Activated CD4-positive, alpha-beta T cell treated with anti-CD3 and anti-CD28 coated beads, Interleukin-2, amount 10 ng/mL, durations not matched to agents 24 days and 14 days (primary cell): ENCODE data around the gene CACNA2D3. TPM values are rescaled to one million over a fixed set of nuclear protein-coding genes. Genes with fewer than 3 reads are reported as not detected.

Experiments
- DNase-seq: peaks from one replicate; pipeline ENCODE4 v3.0.0; 2022
- H3K27ac Mint-ChIP-seq: one replicate; pipeline ENCODE4 v1.8.0; 2022; ENCODE audit warnings: mild to moderate bottlenecking, mixed read lengths
- H3K27me3 Mint-ChIP-seq: one replicate; pipeline ENCODE4 v1.8.0; 2022; ENCODE audit warnings: mixed read lengths
- H3K36me3 Mint-ChIP-seq: one replicate; pipeline ENCODE4 v1.8.0; 2022; ENCODE audit warnings: low read depth, mild to moderate bottlenecking, mixed read lengths
- H3K4me1 Mint-ChIP-seq: one replicate; pipeline ENCODE4 v1.8.0; 2021; ENCODE audit warnings: mixed read lengths
- H3K4me3 Mint-ChIP-seq: one replicate; pipeline ENCODE4 v1.8.0; 2022; ENCODE audit warnings: mild to moderate bottlenecking, moderate library complexity, mixed read lengths
- H3K9me3 Mint-ChIP-seq: one replicate; pipeline ENCODE4 v1.8.0; 2021; ENCODE audit warnings: mixed read lengths
- intact Hi-C: fragments of 100-400 bp; cut with micrococcal nuclease; formaldehyde crosslinking; loops from one replicate; pipeline ENCODE4 v1.15.1; 2023
- total RNA-seq: library from RNA; stranded (reverse); gene quantifications from 2 replicates; pipeline ENCODE4 v1.2.3, GENCODE V29; 2022

CACNA2D3 gene
- total RNA-seq, 1 donor from 2014 or later: not detected

GRCh38 chr3:54197509-54197908, 75.2 kb downstream of the CACNA2D3 start:
- Mint-ChIP-seq H3K4me3 (no peak overlapping the region), H3K9me3 (no peaks in the 10 kb centered on the region), H3K27me3 (no peaks in the 10 kb centered on the region), H3K27ac (no peak overlapping the region), H3K4me1 (no peaks in the 10 kb centered on the region), H3K36me3 (no peaks in the 10 kb centered on the region)
- no peak for DNase-seq
- intact Hi-C loops: no loop called here

GRCh38 chr3:54198556-54198955, 76.2 kb downstream of the CACNA2D3 start:
- intact Hi-C loops: no loop called here
- Mint-ChIP-seq H3K27ac (no peak overlapping the region), H3K4me3 (no peak overlapping the region), H3K36me3 (no peaks in the 10 kb centered on the region), H3K9me3 (no peaks in the 10 kb centered on the region), H3K27me3 (no peaks in the 10 kb centered on the region), H3K4me1 (no peaks in the 10 kb centered on the region)
- DNase-seq: no peak

DNA sequence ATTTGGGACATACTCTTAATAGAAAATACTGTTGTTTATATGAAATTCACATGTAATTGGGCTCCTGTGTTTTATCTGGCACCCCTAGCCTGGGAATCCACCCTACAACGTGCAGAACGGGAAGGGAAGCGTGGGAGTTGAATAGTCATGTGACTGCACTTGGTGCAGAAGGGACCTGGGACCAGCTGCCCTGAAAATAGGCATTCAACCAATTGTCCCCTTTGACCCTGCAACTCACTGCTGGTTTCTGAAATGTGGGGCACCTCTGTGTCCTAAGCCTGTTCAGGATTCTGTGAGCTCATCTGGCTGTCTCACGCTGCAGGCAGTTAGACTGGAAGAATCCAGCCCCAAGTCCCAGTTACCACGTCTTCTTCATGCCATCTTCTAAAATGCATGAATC, 79.7 kb downstream of the CACNA2D3 start:
- no peak overlapping the region for H3K4me3 Mint-ChIP-seq
- no peak overlapping the region for H3K27ac Mint-ChIP-seq
- H3K27me3 Mint-ChIP-seq: no peaks in the 10 kb centered on the region
- intact Hi-C loops: no loop called here
- no peaks in the 10 kb centered on the region for H3K9me3 Mint-ChIP-seq
- DNase-seq: no peak
- no peaks in the 10 kb centered on the region for H3K36me3 Mint-ChIP-seq
- H3K4me1 Mint-ChIP-seq: no peaks in the 10 kb centered on the region

DNA sequence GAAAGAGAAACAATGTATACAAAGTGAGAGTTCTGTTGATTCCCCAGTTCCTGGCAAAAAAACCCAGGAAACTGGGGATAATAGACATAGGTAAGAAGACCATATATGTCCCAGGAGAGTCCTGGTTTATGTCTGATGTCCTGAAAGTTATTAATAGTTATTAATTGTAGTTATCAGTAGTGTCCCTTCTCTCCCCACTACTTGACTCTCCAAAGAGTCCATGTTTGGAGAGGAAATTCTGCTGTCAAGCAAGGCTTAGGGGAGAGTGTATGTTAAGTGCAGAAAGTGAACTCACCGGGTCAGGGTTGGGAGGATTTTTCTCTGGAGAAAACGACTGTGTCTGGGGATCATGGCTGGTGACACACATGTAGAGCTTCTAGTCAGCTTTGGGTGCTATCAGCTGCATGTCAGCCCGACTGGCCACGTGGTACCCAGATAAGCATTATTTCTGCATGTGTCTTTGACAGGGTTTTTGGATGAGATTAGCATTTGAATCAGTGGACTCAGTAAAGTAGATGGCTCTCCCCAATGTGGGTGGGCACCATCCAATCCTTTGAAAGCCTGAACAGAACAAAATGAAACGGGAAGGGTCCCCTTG, 80.4 kb downstream of the CACNA2D3 start:
- no peaks in the 10 kb centered on the region for H3K4me1 Mint-ChIP-seq
- no peaks in the 10 kb centered on the region for H3K27me3 Mint-ChIP-seq
- no peaks in the 10 kb centered on the region for H3K36me3 Mint-ChIP-seq
- H3K4me3 Mint-ChIP-seq: no peak overlapping the region
- DNase-seq: no peak
- intact Hi-C loops: no loop called here
- H3K9me3 Mint-ChIP-seq: no peaks in the 10 kb centered on the region
- H3K27ac Mint-ChIP-seq: no peak overlapping the region

DNA sequence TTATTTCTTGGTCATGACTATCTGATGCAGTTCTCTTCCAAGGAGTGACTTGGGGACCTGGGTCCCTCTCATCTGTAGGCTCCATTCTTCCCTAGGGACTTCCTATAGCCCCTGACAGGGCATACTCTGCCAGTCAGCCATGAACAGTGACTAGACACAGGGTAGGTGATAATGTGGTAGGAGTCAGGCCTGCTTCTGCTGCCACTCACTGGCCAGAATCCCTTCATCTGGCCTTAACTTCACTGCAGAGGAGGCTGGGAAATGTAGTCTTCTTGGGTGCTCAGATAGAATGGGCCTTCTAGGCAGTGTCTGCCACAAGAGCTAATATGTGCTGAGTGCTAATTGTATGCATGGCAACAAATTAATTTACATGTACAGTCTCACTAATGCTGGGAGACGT, 84.5 kb downstream of the CACNA2D3 start:
- Mint-ChIP-seq H3K4me1 (no peaks in the 10 kb centered on the region), H3K27ac (no peak overlapping the region), H3K36me3 (no peaks in the 10 kb centered on the region), H3K4me3 (no peak overlapping the region), H3K27me3 (no peaks in the 10 kb centered on the region), H3K9me3 (no peaks in the 10 kb centered on the region)
- DNase-seq: no peak
- intact Hi-C loops: no loop called here

GRCh38 chr3:54211097-54211496, 88.7 kb downstream of the CACNA2D3 start:
- DNase-seq: no peak
- no peaks in the 10 kb centered on the region for H3K27me3 Mint-ChIP-seq
- H3K9me3 Mint-ChIP-seq: no peaks in the 10 kb centered on the region
- H3K36me3 Mint-ChIP-seq: no peaks in the 10 kb centered on the region
- intact Hi-C loops: no loop called here
- no peak overlapping the region for H3K4me3 Mint-ChIP-seq
- H3K4me1 Mint-ChIP-seq: no peaks in the 10 kb centered on the region
- H3K27ac Mint-ChIP-seq: no peak overlapping the region

- intact Hi-C loops: no loop called here
- Mint-ChIP-seq H3K9me3 (no peaks in the 10 kb centered on the region), H3K4me1 (no peaks in the 10 kb centered on the region), H3K36me3 (no peaks in the 10 kb centered on the region), H3K4me3 (no peak overlapping the region), H3K27ac (no peak overlapping the region), H3K27me3 (no peaks in the 10 kb centered on the region)
- no peak for DNase-seq
Measured at GRCh38 chr3:54212723-54213122, 90.4 kb downstream of the CACNA2D3 start.

DNA sequence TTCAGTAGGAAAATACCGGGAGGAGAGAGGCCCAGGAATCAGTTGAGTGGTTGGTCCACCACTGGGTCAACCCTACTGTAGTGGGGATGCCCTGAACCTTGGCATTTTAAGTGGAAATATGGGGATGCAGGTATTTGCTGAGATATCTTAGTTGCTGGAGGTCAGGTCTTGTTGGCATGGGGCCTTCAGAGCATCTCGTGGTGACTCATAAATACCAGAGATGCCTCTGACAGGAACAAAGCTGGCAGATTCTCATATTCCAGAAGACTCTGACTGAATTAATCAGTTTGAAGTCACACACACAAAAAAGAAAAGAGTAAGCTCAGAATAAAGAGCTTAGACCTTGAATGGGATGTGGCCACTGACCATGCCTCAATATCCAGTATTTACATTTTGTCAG, 91.6 kb downstream of the CACNA2D3 start:
- H3K36me3 Mint-ChIP-seq: no peaks in the 10 kb centered on the region
- H3K27me3 Mint-ChIP-seq: no peaks in the 10 kb centered on the region
- H3K4me3 Mint-ChIP-seq: no peak overlapping the region
- no peaks in the 10 kb centered on the region for H3K4me1 Mint-ChIP-seq
- H3K27ac Mint-ChIP-seq: no peak overlapping the region
- H3K9me3 Mint-ChIP-seq: no peaks in the 10 kb centered on the region
- intact Hi-C loops: no loop called here
- DNase-seq: no peak

DNA sequence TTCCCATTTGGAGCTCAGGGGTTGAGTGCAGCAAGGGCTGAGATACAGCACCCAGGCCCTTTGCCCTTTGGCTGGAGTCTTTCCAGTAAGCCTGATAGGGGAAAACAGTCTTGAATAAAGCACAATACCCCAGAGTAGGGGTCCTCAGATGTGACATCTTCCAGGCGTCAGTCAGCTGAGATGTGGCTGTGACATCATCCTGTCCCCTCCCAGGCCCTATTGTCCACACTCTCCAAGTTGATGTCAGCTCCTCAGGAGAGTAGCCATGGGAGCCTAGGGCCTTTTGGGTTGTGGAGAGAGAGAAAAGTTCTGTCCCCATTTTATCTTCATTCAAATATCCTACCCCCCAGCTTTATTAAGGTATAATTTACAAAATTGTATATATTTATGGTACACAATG, 92.5 kb downstream of the CACNA2D3 start:
- Mint-ChIP-seq H3K36me3 (no peaks in the 10 kb centered on the region), H3K4me1 (no peaks in the 10 kb centered on the region), H3K9me3 (no peaks in the 10 kb centered on the region), H3K4me3 (no peak overlapping the region), H3K27me3 (no peaks in the 10 kb centered on the region), H3K27ac (no peak overlapping the region)
- DNase-seq: no peak
- intact Hi-C loops: no loop called here

GRCh38 chr3:54215521-54215920, 93.2 kb downstream of the CACNA2D3 start:
- no peaks in the 10 kb centered on the region for H3K9me3 Mint-ChIP-seq
- intact Hi-C loops: no loop called here
- no peaks in the 10 kb centered on the region for H3K27me3 Mint-ChIP-seq
- no peak for DNase-seq
- no peak overlapping the region for H3K4me3 Mint-ChIP-seq
- H3K4me1 Mint-ChIP-seq: no peaks in the 10 kb centered on the region
- H3K36me3 Mint-ChIP-seq: no peaks in the 10 kb centered on the region
- no peak overlapping the region for H3K27ac Mint-ChIP-seq

DNA sequence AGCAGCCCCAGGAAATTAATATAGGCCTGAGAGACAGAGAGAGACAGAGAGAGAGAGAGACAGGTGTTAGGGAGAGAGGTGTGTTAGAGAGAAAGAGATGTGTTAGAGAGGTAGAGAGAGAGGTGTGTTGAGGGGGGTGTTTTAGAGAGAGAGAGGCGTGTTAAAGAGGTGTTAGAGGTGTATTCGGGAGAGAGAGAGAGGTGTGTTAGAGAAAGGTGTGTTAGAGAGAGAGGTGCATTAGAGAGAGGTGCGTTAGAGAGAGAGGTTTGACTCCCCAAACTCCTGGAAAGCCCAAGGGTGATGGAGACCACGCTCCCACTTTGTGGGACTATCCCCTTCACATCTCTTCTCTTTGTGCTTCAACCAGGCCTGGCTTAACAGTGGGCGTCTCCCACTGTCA, 95.5 kb downstream of the CACNA2D3 start:
- H3K27me3 Mint-ChIP-seq: no peaks in the 10 kb centered on the region
- H3K36me3 Mint-ChIP-seq: no peaks in the 10 kb centered on the region
- DNase-seq: no peak
- H3K4me3 Mint-ChIP-seq: no peak overlapping the region
- no peaks in the 10 kb centered on the region for H3K9me3 Mint-ChIP-seq
- no peaks in the 10 kb centered on the region for H3K4me1 Mint-ChIP-seq
- intact Hi-C loops: no loop called here
- no peak overlapping the region for H3K27ac Mint-ChIP-seq

DNA sequence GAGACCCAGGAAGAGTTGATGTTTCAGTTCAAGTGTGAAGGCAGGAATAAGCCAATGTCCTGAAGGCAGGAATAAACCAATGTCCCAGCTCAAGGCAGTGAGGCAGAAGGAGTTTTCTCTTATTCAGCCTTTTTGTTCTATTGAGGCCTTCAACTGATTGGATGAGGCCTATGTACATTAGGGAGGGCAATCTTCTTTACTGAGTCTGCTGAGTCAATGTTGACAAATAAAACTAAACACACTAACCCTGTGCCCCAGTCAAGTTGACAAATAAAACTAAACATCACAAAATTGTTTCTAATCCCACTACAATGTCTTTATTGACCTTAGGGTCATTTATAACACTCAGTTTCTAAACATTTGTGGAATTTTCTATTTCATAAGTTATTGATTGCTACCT, 100.0 kb downstream of the CACNA2D3 start:
- H3K4me3 Mint-ChIP-seq: no peak overlapping the region
- H3K4me1 Mint-ChIP-seq: no peaks in the 10 kb centered on the region
- intact Hi-C loops: no loop called here
- no peaks in the 10 kb centered on the region for H3K36me3 Mint-ChIP-seq
- H3K27me3 Mint-ChIP-seq: no peaks in the 10 kb centered on the region
- no peak for DNase-seq
- H3K9me3 Mint-ChIP-seq: no peaks in the 10 kb centered on the region
- H3K27ac Mint-ChIP-seq: no peak overlapping the region

DNA sequence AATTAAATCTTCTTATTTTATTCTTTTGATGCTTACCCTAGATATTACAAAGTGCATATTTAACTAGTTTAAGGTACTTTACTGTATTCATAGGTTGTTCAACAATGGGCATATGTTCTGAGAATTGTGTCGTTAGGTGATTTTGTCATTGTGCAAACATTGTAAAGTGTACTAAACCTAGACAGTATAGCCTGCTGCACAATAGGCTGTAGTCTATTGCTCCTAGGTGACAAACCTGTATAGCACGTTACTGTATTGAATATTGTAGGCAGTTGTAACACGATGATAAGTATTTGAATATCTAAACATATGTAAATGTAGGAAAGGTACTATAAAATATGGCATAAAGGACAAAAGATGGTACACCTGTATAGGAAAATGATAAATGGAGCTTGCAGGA, 100.7 kb downstream of the CACNA2D3 start:
- H3K36me3 Mint-ChIP-seq: no peaks in the 10 kb centered on the region
- no peak for DNase-seq
- no peaks in the 10 kb centered on the region for H3K9me3 Mint-ChIP-seq
- no peak overlapping the region for H3K4me3 Mint-ChIP-seq
- intact Hi-C loops: no loop called here
- no peak overlapping the region for H3K27ac Mint-ChIP-seq
- H3K27me3 Mint-ChIP-seq: no peaks in the 10 kb centered on the region
- H3K4me1 Mint-ChIP-seq: no peaks in the 10 kb centered on the region

DNA sequence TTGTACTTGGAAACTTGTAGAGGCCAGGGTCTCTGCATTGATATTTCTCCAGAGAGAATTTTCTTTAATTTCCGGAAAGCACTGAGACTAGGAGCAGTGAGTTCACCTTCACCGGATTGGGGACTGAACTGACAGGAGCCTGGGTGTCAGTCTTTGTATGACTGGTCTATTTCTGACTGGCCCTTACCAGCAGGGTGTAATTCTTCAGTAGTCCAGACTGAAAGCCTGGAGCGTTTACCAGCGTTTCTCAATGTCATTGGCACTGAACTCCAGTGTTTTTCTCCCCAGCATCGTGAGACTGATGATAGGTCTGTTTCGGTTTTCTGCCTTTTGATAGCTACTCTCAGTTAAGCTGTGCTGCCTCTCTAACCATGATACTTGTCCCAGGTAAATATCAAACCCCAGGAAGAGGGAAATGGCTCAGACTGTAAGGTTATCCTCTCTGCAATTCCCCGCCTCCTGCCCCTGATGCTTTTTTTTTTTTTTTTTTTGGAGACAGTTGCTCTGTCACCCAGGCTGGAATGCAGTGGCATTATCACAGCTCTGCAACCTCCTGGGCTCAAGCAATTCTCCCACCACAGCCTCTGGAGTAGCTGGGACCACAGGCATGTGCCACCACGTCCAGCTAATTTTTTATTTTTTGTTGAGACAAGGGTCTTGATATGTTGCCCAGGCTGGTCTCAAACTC, 103.6 kb downstream of the CACNA2D3 start:
- DNase-seq: no peak
- intact Hi-C loops: no loop called here
- Mint-ChIP-seq H3K27ac (no peak overlapping the region), H3K27me3 (no peaks in the 10 kb centered on the region), H3K4me1 (no peaks in the 10 kb centered on the region), H3K4me3 (no peak overlapping the region), H3K36me3 (no peaks in the 10 kb centered on the region), H3K9me3 (no peaks in the 10 kb centered on the region)

DNA sequence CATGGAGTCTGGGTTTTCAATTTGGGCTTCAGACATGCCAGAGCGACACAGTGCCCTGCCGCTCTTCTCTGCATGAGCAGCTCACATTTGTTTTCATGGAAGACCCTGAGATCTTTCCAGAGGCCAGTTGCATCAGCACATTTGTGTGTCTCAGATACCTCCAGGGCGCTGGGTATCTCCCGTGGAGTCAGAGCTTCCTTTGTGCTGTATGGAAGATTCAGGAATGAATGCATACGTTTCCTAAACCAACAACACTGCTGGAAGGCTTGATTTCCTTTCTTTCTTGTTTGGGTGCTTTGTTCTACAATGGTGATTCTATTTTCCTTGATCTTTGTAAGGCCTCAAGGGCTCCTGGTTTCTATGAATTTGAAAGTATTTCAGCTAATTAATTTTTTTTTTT, 106.5 kb downstream of the CACNA2D3 start:
- H3K27ac Mint-ChIP-seq: no peak overlapping the region
- H3K36me3 Mint-ChIP-seq: no peaks in the 10 kb centered on the region
- intact Hi-C loops: no loop called here
- H3K4me1 Mint-ChIP-seq: no peaks in the 10 kb centered on the region
- no peak for DNase-seq
- H3K9me3 Mint-ChIP-seq: no peaks in the 10 kb centered on the region
- H3K27me3 Mint-ChIP-seq: no peaks in the 10 kb centered on the region
- H3K4me3 Mint-ChIP-seq: no peak overlapping the region
